ENCODE measurements around the gene SYT1.

DNA sequence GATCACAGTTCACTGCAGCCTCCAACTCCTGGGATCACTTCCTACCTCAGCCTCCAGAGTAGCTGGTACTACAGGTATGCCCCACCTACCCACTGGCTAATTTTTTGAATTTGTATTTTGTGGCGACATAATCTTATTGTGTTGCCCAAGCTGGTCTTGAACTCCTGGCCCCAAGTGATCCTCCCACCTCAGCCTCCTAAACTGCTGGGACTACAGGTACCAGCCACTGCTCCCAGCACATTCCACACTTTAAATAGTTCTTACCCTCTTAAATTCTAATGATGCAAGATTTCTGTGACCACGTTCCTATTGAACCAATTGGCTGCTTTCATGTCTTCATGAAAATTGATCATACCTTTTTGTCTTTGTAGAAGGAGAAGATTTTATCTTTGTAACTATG lies 96.6 kb downstream of the SYT1 start:
- TF ChIP-seq, protein P1, sequence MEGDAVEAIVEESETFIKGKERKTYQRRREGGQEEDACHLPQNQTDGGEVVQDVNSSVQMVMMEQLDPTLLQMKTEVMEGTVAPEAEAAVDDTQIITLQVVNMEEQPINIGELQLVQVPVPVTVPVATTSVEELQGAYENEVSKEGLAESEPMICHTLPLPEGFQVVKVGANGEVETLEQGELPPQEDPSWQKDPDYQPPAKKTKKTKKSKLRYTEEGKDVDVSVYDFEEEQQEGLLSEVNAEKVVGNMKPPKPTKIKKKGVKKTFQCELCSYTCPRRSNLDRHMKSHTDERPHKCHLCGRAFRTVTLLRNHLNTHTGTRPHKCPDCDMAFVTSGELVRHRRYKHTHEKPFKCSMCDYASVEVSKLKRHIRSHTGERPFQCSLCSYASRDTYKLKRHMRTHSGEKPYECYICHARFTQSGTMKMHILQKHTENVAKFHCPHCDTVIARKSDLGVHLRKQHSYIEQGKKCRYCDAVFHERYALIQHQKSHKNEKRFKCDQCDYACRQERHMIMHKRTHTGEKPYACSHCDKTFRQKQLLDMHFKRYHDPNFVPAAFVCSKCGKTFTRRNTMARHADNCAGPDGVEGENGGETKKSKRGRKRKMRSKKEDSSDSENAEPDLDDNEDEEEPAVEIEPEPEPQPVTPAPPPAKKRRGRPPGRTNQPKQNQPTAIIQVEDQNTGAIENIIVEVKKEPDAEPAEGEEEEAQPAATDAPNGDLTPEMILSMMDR (conservative IDR thresholded peaks at IDR 0.05; ENCODE audit: low read length): no peak
- no peak for TF ChIP-seq EZH2phosphoT487 (IDR thresholded peaks at IDR 0.05; ENCODE audit: borderline replicate concordance, low read depth, low read length)

Data from OCI-LY7 (cell line).